ENCODE data around the gene HOXA1.

HOXA1 gene

DNA sequence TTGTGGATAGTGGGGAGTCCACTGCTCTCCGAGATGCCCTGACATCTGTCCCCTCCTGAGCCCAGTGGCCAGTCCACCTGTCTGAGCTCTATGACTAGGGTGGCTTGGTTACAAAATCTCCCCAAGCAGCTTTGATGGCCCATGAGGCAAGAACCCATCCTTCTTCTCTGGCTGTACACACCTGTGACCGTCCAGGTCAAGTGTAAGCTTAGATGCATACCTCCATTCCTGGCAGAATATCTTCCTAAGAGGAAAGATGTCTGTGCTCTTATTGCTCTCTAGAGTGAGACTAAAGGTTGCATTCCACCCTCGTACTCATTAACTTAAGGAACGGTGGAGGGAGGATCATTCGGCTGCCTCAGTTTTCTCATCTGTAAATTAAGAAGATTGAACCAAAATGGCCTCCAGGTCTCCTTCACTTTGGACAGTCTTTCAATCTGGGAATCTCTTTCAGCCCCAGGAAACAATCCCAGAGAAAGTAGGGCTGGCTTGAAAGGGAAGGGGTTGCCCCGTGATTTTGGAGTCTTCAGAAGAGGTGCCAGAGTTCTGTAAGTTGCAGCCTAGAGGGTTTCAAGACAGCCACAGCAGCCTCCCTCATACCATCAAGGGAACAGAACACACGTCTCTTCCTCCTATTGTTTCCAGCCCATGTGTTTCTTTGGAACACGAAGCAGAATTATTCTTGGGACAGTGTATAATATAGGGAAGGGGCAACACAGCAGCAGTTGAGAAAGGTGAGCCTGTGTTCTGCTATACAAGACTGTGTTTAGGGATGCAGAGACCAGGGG lies 29.3 kb upstream of the HOXA1 start:
- TF ChIP-seq, protein P1, sequence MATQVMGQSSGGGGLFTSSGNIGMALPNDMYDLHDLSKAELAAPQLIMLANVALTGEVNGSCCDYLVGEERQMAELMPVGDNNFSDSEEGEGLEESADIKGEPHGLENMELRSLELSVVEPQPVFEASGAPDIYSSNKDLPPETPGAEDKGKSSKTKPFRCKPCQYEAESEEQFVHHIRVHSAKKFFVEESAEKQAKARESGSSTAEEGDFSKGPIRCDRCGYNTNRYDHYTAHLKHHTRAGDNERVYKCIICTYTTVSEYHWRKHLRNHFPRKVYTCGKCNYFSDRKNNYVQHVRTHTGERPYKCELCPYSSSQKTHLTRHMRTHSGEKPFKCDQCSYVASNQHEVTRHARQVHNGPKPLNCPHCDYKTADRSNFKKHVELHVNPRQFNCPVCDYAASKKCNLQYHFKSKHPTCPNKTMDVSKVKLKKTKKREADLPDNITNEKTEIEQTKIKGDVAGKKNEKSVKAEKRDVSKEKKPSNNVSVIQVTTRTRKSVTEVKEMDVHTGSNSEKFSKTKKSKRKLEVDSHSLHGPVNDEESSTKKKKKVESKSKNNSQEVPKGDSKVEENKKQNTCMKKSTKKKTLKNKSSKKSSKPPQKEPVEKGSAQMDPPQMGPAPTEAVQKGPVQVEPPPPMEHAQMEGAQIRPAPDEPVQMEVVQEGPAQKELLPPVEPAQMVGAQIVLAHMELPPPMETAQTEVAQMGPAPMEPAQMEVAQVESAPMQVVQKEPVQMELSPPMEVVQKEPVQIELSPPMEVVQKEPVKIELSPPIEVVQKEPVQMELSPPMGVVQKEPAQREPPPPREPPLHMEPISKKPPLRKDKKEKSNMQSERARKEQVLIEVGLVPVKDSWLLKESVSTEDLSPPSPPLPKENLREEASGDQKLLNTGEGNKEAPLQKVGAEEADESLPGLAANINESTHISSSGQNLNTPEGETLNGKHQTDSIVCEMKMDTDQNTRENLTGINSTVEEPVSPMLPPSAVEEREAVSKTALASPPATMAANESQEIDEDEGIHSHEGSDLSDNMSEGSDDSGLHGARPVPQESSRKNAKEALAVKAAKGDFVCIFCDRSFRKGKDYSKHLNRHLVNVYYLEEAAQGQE (IDR thresholded peaks at IDR 0.05; ENCODE audit: insufficient read depth in 1 of 2, low read depth in 2 of 2, low read length in 2 of 2), result no peak
- TF ChIP-seq FOXP2 (optimal IDR thresholded peaks at IDR 0.05; ENCODE audit: borderline replicate concordance, extremely low read depth, extremely low read length, insufficient read depth) (no peak), POLR2AphosphoS5 (IDR thresholded peaks at IDR 0.05; ENCODE audit: low read depth, low read length) (no peak), SIN3A (IDR thresholded peaks at IDR 0.05; ENCODE audit: borderline replicate concordance, insufficient read depth, low read length) (no peak), TAF1 (IDR thresholded peaks at IDR 0.05; ENCODE audit: borderline replicate concordance, insufficient read depth, low read length) (no peak)

- TF ChIP-seq POLR2AphosphoS5 (IDR thresholded peaks at IDR 0.05; ENCODE audit: low read depth, low read length) (no peak), FOXP2 (optimal IDR thresholded peaks at IDR 0.05; ENCODE audit: borderline replicate concordance, extremely low read depth, extremely low read length, insufficient read depth) (no peak), SIN3A (IDR thresholded peaks at IDR 0.05; ENCODE audit: borderline replicate concordance, insufficient read depth, low read length) (no peak)
- TF ChIP-seq, protein P1 (IDR thresholded peaks at IDR 0.05; ENCODE audit: insufficient read depth in 1 of 2, low read depth in 2 of 2, low read length in 2 of 2), result no peak
Measured at GRCh38 chr7:27124096-27124901, 28.5 kb upstream of the HOXA1 start.

DNA sequence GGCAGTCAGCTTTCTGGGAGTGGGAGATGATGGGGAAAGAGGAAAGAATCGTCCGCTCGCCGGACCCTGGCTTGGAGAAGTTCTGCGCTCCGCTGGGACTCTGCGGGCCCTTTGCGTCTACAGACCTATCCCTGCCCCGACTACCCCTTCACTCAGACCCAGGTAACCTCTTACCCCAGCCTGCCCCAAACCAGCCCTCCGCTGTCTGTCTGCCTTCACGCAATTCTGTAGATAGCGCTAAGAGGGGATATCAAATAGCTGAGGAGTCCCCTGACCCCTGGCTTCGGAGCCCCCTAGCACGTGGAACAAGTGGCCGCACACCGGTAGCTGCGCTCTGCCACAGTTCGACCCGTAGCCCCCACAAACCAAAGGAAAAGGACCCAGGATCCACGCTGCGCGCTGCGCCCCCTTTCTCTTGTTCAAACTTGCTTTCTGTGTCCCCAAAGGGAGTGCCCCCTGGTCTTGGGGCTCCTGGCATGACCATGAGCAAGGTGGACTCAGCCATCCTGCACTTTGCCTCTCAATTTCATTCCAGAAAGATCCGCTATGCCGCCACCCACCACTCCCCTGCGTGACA lies 27.8 kb upstream of the HOXA1 start:
- TF ChIP-seq TAF1 (IDR thresholded peaks at IDR 0.05; ENCODE audit: borderline replicate concordance, insufficient read depth, low read length), result no peak
- no peak for TF ChIP-seq FOXP2 (optimal IDR thresholded peaks at IDR 0.05; ENCODE audit: borderline replicate concordance, extremely low read depth, extremely low read length, insufficient read depth)
- TF ChIP-seq SIN3A (IDR thresholded peaks at IDR 0.05; ENCODE audit: borderline replicate concordance, insufficient read depth, low read length), result no peak
- no peak for TF ChIP-seq POLR2AphosphoS5 (IDR thresholded peaks at IDR 0.05; ENCODE audit: low read depth, low read length)
- TF ChIP-seq, protein P1 (IDR thresholded peaks at IDR 0.05; ENCODE audit: insufficient read depth in 1 of 2, low read depth in 2 of 2, low read length in 2 of 2), result no peak

DNA sequence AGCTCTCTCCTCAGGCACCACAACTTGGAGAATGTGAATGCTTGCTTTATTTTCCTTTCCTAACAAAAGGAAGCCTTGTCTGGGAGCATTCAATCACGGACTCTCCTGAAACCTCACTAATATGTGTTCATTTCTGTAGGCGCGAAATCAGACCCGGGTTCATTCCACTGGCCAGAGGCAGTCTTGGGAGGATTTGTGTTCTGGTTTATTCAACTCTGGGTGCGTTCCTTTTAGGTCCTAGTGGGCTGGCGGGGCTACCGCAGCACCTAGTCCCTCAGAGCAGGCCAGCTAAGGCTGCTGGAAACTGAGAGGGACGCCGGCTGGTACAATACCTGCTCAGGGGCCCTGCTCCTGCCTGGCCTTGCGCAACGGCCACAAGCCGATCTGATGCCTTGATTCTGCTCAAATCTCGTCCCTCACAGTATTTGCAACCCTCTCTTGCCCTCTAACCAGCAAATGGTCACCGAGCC lies 27.2 kb upstream of the HOXA1 start:
- no peak for TF ChIP-seq TAF1 (IDR thresholded peaks at IDR 0.05; ENCODE audit: borderline replicate concordance, insufficient read depth, low read length)
- no peak for TF ChIP-seq SIN3A (IDR thresholded peaks at IDR 0.05; ENCODE audit: borderline replicate concordance, insufficient read depth, low read length)
- TF ChIP-seq FOXP2 (optimal IDR thresholded peaks at IDR 0.05; ENCODE audit: borderline replicate concordance, extremely low read depth, extremely low read length, insufficient read depth), result no peak
- TF ChIP-seq, protein P1 (IDR thresholded peaks at IDR 0.05; ENCODE audit: insufficient read depth in 1 of 2, low read depth in 2 of 2, low read length in 2 of 2), result no peak
- no peak for TF ChIP-seq POLR2AphosphoS5 (IDR thresholded peaks at IDR 0.05; ENCODE audit: low read depth, low read length)
